K562 (cell line): ENCODE results near the gene SLC12A9. TPM values are rescaled to one million over a fixed set of nuclear protein-coding genes. Genes with fewer than 3 reads are reported as not detected.

Experiments
- AFF1 ChIP-seq, 2 experiments: fragments of 450-650 bp; IDR thresholded peaks; 2 replicates each; pipeline ENCODE4 v1.6.1; 2018; ENCODE audit warnings: mild to moderate bottlenecking in 2 of 2, low read depth in 1 of 2; ENCODE audit not compliant: partially characterized antibody in 2 of 2
- BCOR ChIP-seq: fragments of 450-650 bp; IDR thresholded peaks from 2 replicates; pipeline ENCODE4 v1.6.1; 2016
- BRF1 ChIP-seq: IDR thresholded peaks from 3 replicates; pipeline ENCODE4 v1.6.1; 2011; ENCODE audit warnings: borderline replicate concordance, mild to moderate bottlenecking; ENCODE audit not compliant: insufficient read length; ENCODE audit errors: extremely low read depth
- CBX5 ChIP-seq: IDR thresholded peaks from 2 replicates; pipeline ENCODE4 v1.6.1; 2014; ENCODE audit warnings: low read depth, borderline replicate concordance
- CUX1 ChIP-seq: fragments of 200-800 bp; sonication (Bioruptor generic); IDR thresholded peaks from 2 replicates; pipeline ENCODE4 v1.6.1; 2016; ENCODE audit warnings: missing genetic modification characterization, missing compliant biosample characterization
- HDAC1 ChIP-seq, 2 experiments: fragments of 450-650 bp; IDR thresholded peaks; 2 replicates each; pipeline ENCODE4 v1.6.1; 2016 to 2017; ENCODE audit warnings: inconsistent platforms in 1 of 2, mild to moderate bottlenecking in 1 of 2, moderate library complexity in 1 of 2
- IRF9 ChIP-seq: fragments of 450-650 bp; IDR thresholded peaks from 2 replicates; pipeline ENCODE4 v1.6.1; 2016; ENCODE audit warnings: missing biosample characterization, missing genetic modification characterization
- NBN ChIP-seq: fragments of 450-650 bp; IDR thresholded peaks from 2 replicates; pipeline ENCODE4 v1.6.1; 2016; ENCODE audit warnings: low read depth, mild to moderate bottlenecking
- NCOA6 ChIP-seq: fragments of 450-650 bp; IDR thresholded peaks from 2 replicates; pipeline ENCODE4 v1.6.1; 2017; ENCODE audit warnings: mild to moderate bottlenecking
- NEUROD1 ChIP-seq: fragments of 150-350 bp; IDR thresholded peaks from 2 replicates; pipeline ENCODE4 v1.6.1; 2014; ENCODE audit warnings: borderline replicate concordance, low read length, low read depth; ENCODE audit not compliant: partially characterized antibody
- NFRKB ChIP-seq: fragments of 450-650 bp; IDR thresholded peaks from 2 replicates; pipeline ENCODE4 v1.6.1; 2016; ENCODE audit warnings: low read depth
- SOX6 ChIP-seq: fragments of 450-650 bp; IDR thresholded peaks from 2 replicates; pipeline ENCODE4 v1.6.1; 2014; ENCODE audit warnings: mild to moderate bottlenecking
- TEAD1 ChIP-seq, 2 experiments: fragments of 450-650 bp in 1 of 2; sonication (generic) in 1 of 2; formaldehyde crosslinking; IDR thresholded peaks; 2 replicates each; pipeline versions ENCODE4 v1.4.0 to v1.8.0; 2020 to 2022; ENCODE audit warnings: mild to moderate bottlenecking in 2 of 2, missing genetic modification reagents in 1 of 2
- TFAM ChIP-seq: fragments of 250-450 bp; sonication (Bioruptor Pico); conservative IDR thresholded peaks from 2 replicates; pipeline ENCODE4 v1.5.0; 2021; ENCODE audit warnings: mild to moderate bottlenecking, moderate library complexity
- YBX1 ChIP-seq: fragments of 450-650 bp; IDR thresholded peaks from 2 replicates; pipeline ENCODE4 v1.7.1; 2016; ENCODE audit warnings: mild to moderate bottlenecking
- ZBTB17 ChIP-seq: fragments of 450-650 bp; formaldehyde crosslinking; IDR thresholded peaks from 2 replicates; pipeline ENCODE4 v1.4.0; 2020; ENCODE audit warnings: mild to moderate bottlenecking
- ZNF511 ChIP-seq: sonication (generic); formaldehyde crosslinking; IDR thresholded peaks from 2 replicates; pipeline ENCODE4 v1.8.0; 2022; ENCODE audit warnings: mild to moderate bottlenecking, missing genetic modification reagents
- polyA plus RNA-seq, 8 experiments: library from polyadenylated mRNA; depleted of rRNA in 4 of 8; stranded (reverse) in 5 of 8; unstranded in 3 of 8; fragments of >200 nt; fragmentation: Nextera tagmentation in 2 of 8; fragmentation: Illumina TruSeq in 1 of 8; extraction: Ambion mirVana in 2 of 8; extraction: Trizol in 1 of 8; gene quantifications; 2 replicates each; pipeline versions ENCODE4 v1.2.1 to v1.2.3, GENCODE V29; 2011 to 2014; ENCODE audit warnings: inconsistent platforms in 1 of 8, missing spikeins in 1 of 8
- total RNA-seq, 7 experiments: library from RNA; depleted of rRNA in 6 of 7; stranded (reverse); fragments of >200 nt in 6 of 7; fragmentation: Illumina TruSeq in 2 of 7; extraction: Trizol in 2 of 7; gene quantifications; 2 replicates each; pipeline versions ENCODE4 v1.2.1 to v1.2.3, GENCODE V29; 2011 to 2021; ENCODE audit warnings: low replicate concordance in 1 of 7

SLC12A9 gene
- total and polyA plus RNA-seq, 9 of the 15 experiments (the other 6 are each of a cell fraction or from before 2014, with no cell fraction given): 0.06 to 20.2 (median 10.7) TPM

- TF ChIP-seq AFF1 (IDR thresholded peaks at IDR 0.05; ENCODE audit: low read depth in 1 of 2, partially characterized antibody in 2 of 2): peak; percentile 35 to 38
- TF ChIP-seq ZNF511 (CRISPR knock-in tag): peak; percentile 65; the same call in 1 of the 2 replicates
- TF ChIP-seq NBN: peak; percentile 73; the same call in 1 of the 2 replicates
- TF ChIP-seq ZBTB17 (CRISPR knock-in tag): no peak
- peak; percentile 77 for TF ChIP-seq SOX6
- 0 out of 2 replicates have a peak, but pooled peaks have one; percentile 91 for TF ChIP-seq NFRKB
- TF ChIP-seq NCOA6: no peak
- peak in 1 of 2 experiments; percentile 40; a peak in 1 of 4 replicates for TF ChIP-seq TEAD1 (CRISPR knock-in tag; IDR thresholded peaks at IDR 0.05)
- no peak for TF ChIP-seq BRF1
- TF ChIP-seq HDAC1 (IDR thresholded peaks at IDR 0.05): peak in 1 of 2 experiments; percentile 59; a peak in 1 of 4 replicates
- TF ChIP-seq BCOR: peak; percentile 53; the same call in 1 of the 2 replicates
- no peak for TF ChIP-seq YBX1
- no peak for TF ChIP-seq CUX1 (CRISPR knock-in tag)
- TF ChIP-seq NEUROD1: peak; percentile 54
- TF ChIP-seq TFAM (CRISPR knock-in tag): no peak
- peak; percentile 65; the same call in 1 of the 2 replicates for TF ChIP-seq CBX5
- no peak for TF ChIP-seq IRF9
Measured at GRCh38 chr7:100837099-100837836, 15.2 kb upstream of the SLC12A9 start (continued).
